KG1 (cell line): ENCODE measurements around the gene HSPA14.
"Not testable (repeated sequence)": the region's sequence is repeated elsewhere in the genome, so short reads cannot be mapped to it uniquely, and the experiment has no call there.

Experiments
- DNase-seq: peaks from one replicate; lab custom pipeline; 2025; lab: John Stamatoyannopoulos, UW

Gene HSPA14

DNA sequence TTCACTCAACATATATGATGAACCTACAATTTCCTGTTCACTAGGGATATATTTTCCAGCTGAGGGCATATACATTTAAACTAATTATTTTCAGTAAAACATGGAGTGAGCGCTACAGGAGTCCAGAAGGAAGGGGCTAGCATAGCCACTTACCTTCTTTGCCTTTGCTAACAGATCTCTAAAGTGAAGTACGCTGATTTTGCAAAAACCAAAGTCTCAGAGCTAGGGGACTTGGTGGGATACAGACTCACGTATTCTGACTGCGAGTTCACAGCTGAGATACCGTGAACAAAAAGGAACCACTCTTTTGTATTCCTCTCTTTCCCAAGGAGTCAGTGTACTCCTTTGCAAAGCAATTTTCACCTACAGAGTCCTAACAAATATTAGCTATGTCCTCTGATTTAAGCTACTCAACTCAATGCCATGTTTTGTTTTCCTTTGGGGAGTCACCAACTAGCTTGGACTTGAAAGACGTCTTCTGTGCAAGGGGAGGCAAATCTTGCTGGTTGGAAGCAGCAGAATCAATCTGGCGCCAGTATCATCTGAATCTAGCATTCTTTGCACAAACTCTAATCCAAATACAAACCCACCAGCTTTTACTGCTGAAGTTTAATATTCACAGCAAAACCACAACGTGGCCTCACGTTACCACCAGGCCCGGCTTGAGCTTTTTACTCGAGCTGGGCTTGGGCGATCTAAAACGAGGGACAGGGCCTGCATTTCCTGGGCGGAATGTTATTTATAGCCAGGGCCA is 926 bp upstream of the HSPA14 start:
- no peak for DNase-seq

DNA sequence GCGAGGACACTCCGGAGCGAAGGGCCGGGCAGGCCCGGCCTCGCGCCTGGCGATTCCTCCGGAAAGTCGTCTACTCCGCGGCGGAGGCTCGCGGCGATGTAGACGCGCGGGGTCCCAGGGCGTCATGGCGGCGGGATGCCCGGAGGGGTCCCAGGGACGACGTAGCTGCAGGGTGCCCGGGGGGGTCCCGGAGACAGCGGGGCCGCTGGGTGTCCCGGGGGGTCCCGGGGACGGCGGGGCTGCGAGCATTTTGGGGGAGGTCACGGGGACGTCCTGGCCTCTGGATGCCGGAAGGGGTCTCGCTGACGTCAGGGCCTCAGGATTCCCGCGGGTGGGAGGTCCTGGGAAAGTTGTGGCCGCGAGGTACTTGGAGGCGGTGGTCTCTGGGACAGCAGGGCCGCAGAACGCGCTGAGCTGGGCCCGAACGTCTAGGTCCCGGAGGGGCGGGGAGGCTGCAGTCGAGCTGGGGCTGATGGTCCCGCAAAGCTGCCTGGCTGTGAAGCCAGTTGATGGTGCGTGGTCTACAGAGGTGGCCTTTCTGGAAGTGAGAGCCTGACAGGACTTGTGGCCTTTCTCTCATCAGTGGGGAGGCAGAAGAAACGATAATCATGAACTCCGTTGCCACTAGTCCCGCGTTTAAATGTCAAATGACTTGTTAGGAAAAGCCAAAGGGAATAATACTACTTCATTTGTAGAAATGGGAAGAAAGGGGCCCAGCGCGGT is 637 bp downstream of the HSPA14 start:
- DNase-seq = no peak

DNA sequence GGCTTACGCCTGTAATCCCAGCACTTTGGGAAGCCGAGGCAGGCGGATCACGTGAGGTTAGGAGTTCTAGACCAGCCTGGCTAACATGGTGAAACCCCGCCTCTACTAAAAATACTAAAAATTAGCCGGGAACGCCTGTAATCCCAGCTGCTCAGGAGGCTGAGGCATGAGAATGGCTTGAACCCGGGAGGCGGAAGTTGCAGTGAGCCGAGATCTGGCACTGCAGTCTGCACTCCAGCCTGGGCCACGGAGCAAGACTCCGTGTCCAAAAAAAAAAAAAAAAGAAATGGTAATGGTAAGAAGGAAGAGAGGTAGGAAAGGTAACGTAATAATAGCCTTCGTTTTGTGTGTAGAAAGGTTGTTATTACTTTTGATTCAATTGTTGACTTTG is 1.2 kb downstream of the HSPA14 start:
- no peak for DNase-seq

DNA sequence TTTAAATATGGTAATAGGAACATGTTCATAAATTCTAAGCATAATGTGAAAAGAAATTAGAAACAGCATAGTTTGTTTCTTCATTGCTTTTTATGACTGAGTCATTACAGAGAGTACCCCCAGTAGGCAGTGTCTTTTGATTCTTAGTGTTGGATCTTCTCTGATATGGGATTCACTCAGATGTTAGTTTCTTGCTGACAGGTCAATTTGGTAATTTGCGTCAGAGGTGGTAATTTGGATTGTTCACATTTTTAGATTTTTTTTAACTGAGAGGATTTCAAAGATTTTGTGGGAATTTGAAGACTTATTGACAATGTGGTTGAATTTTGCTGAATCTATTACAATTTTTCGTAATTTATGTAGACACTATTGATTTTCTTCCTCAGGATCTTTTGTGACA is 2.1 kb downstream of the HSPA14 start:
- DNase-seq = no peak

DNA sequence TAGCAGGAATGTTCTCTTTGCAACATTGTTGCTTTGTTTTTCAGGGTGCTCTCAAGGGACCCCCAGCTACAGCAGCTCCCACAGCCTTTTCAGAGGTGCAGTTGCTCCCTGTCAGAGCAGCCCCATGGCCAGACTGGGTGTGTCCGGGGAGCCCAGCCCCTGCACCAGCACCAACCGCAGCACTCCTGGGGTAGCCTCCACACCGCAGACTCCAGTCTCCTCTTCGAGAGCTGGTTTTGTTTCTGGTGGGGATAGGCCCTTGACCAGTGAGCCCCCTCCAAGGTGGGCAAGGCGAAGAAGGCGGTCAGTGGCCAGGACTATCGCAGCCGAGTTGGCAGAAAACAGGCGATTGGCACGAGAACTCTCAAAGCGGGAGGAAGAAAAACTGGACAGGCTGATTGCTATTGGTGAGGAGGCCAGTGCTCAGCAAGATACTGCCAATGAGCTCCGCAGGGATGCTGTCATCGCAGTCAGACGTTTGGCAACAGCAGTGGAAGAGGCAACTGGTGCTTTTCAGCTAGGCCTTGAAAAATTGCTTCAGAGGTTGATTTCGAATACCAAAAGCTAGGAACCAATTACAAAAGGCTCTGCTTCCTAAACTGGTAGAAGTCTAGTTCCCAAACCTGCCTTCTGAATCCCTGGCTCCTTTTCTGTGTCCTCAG is 5.4 kb downstream of the HSPA14 start:
- no peak for DNase-seq

DNA sequence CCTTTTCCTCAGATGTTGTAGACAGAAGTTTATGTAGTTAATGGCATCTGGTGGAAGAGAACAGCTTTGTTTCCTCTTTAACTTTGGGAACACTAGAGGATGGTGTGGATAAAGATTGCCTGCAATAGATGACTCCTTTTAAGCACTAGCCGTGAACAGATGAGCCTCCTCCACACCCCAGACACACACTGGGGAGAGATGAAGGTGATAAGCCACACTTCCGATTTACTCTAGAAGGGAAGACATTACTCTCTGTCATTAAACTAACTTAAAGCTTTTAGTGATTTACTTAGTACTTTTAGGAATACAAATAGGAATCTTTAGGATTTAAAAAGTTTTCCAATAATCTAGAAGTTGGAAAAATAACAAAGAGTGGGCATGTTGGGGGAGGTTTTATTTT is 6.8 kb downstream of the HSPA14 start:
- DNase-seq = no peak

DNA sequence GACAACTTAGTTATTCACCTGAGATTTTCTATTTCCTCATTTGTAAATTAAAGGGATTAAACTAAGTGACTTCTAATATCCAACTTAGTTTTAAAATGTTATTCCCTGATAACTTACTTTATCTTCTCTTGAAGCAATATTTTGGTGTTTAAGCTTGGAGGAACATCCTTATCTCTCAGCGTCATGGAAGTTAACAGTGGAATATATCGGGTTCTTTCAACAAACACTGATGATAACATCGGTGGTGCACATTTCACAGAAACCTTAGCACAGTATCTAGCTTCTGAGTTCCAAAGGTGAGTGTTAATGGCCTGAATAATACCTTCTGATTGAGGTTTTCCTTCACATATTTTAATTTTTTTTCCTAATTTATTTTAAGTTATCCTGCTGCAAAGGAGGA is 14.1 kb downstream of the HSPA14 start:
- no peak for DNase-seq

DNA sequence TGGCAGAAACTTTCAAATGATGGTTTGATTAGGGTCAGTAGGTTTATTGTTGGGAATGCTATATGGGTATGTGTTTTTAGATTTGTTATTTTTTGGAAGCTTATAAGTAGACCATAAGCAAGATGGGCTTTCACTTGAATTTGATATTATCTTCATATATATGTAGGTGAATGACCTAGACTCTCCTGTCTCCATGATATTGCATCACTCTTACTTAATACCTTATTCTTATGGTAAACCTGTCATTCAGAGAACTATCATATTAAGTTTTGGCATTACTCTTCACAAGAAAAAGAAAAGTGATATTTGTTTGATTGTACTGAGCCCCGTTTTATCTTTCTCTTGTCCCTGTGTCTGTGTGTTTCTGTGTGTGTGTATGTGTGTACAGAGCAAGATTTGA is 17.3 kb downstream of the HSPA14 start:
- no peak for DNase-seq

DNA sequence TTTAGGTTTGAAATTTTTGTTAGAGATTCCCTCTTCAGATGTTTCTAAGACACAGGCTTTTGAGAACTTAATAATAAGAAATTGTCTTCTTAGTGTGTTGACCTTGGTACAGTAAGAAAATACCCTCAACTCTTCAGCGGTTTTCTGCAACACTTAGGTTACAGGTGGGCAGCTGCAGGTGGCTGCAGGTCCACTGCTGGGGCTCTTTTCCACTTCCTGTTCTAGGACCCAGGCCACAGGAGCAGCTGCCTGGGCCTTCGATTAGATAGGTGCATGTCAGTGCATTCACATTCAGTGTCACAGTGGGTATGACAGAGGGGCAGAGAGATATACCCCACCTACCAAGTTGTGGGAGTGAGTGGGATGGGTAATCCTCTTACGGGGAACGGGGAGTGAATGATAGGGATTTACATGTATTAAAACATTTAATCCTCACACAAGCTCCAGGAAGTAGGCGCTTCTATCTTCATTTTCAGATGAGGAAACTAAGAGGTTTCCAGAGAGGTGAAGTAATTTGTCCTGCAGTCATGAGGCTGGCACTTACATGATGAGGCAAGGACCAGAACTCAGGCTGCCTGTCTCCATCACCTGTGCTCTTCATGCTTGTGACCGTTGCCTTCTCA is 20.3 kb downstream of the HSPA14 start:
- no peak for DNase-seq

DNA sequence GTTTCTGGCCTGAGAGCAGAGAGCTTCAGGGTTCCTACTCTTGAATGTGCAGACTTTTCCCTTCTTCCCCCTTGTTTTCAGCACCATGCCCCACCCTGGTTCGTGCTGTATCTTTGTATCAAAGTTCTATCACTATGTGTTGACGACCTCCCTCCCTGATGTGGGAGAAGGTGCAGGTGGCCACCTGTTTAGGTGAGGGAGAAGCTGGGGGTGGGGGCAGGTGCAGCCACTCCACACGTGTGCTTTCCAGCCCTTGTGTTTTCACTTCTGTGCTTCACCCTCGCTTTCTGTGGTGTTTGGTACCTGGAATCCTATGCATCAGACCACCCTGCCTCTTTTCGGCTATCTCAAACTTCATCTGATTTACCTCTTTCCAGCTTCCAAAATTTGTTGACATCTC is 20.9 kb downstream of the HSPA14 start:
- DNase-seq = no peak

DNA sequence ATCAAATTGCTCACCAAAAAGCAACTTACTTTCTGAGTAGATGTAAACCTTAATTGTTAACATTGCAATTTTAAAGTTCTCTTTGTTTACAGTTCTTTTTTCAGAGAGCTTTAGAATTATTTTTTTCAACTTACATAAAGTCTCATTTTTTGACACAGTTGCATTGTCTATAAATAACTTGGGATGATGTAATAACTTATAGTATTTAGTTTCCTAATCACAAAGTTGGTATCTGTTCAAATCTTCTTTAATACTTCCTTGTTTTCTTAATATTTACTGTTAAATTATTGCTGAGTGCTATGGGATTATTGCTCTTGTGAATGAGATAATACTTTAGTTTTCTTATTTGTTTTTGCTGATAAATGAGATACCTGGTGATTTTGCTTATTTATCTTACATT is 21.7 kb downstream of the HSPA14 start:
- no peak for DNase-seq

DNA sequence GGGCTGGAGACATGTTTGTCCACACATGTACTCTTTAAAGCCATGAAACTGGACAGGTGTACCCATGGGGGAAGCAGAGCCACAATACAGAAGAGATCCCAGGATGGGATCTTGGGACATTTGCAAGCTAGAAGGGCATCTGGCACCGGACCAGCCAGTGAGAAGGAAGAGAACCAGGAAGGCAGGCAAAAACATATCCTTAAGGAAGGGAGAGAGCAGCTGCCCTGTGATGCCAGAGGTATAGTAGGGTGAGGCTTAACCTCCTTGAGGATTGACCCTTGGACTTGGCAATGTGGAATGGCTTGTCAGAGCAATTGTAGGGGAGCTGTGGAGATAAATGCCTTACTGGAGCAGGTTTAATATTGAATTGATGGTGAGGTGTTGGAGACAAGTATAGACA is 22.7 kb downstream of the HSPA14 start:
- DNase-seq = no peak

DNA sequence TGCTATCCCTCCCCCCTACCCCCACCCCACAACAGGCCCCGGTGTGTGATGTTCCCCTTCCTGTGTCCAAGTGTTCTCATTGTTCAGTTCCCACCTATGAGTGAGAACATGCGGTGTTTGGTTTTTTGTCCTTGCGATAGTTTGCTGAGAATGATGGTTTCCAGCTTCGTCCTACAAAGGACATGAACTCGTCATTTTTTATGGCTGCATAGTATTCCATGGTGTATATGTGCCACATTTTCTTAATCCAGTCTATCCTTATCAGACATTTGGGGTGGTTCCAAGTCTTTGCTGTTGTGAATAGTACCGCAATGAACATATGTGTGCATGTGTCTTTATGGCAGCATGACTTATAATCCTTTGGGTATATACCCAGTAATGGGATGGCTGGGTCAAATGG is 26.4 kb downstream of the HSPA14 start:
- not testable (repeated sequence) for DNase-seq

DNA sequence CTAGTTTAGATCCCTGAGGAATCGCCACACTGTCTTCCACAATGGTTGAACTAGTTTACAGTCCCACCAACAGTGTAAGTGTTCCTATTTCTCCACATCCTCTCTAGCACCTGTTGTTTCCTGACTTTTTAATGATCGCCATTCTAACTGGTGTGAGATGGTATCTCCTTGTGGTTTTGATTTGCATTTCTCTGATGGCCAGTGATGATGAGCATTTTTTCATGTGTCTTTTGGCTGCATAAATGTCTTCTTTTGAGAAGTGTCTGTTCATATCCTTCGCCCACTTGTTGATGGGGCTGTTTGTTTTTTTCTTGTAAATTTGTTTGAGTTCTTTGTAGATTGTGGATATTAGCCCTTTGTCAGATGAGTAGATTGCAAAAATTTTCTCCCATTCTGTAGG is 26.8 kb downstream of the HSPA14 start:
- DNase-seq = not testable (repeated sequence)

DNA sequence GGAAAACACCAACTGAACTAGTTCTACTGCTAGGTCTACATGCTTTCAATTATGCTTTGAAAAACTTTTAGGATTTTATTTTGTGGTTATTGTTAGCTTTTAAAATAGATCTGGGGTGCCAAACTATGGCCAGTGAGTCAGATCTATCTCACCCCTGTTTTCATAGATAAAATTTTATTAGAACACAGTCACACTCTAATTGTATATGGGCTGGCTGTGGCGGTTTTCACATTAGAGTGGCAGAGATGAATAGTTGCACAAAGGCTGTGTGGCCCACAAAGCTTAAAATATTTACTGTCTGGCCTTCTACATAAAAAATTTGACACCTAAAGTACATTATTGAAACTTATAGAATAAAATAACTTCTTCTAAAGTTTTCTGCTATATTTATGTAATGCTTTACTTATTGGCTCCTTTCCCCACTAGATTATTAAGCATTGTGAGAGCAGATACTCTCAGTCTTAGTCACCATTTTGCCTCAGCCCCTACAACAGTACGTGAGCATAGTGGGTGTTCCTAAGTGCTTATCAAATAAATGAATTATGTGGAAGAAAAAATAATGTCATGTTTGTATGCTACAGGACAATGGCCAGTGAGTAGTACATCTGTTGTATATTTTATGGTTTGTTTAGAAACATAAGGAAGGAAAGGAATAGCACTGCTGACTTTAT is 35.1 kb downstream of the HSPA14 start:
- DNase-seq = no peak

DNA sequence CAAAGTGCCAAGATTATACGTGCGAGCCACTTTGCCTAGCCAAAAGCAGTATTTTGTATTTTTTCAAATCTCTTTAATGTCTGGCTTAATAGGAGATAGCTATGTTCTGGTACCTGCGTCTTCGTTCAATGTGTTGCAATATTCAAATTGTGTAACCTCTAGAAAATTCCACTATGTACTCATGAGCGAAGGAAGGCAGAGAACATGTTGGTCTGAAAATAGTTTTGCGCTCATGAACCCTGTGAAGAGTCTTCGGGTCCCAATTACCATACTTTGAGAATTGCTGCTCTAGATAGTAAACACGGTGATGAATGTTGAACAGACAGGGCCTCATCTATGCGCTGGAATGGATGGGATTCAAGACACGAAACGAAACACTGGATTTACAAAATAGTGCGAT is 37.8 kb downstream of the HSPA14 start:
- DNase-seq = no peak

DNA sequence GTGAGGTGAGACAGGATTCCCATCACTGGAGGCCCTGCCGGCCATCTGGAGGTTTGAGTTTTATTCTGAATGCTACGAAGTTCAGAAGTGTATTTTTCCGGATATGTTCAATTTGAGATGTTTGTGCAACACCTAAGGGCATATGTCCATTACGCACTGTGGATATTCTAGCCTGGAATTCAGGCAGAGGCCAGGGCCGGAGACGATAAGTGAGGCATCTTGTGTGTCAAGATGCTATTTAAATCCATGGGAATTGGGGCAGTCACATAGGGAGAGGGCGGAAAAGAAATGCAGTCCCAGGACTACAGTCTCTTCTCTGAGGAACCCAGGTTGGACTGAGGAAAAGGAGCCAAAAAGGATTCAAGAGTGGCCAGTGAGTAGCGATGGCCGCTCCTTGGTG is 38.7 kb downstream of the HSPA14 start:
- no peak for DNase-seq

DNA sequence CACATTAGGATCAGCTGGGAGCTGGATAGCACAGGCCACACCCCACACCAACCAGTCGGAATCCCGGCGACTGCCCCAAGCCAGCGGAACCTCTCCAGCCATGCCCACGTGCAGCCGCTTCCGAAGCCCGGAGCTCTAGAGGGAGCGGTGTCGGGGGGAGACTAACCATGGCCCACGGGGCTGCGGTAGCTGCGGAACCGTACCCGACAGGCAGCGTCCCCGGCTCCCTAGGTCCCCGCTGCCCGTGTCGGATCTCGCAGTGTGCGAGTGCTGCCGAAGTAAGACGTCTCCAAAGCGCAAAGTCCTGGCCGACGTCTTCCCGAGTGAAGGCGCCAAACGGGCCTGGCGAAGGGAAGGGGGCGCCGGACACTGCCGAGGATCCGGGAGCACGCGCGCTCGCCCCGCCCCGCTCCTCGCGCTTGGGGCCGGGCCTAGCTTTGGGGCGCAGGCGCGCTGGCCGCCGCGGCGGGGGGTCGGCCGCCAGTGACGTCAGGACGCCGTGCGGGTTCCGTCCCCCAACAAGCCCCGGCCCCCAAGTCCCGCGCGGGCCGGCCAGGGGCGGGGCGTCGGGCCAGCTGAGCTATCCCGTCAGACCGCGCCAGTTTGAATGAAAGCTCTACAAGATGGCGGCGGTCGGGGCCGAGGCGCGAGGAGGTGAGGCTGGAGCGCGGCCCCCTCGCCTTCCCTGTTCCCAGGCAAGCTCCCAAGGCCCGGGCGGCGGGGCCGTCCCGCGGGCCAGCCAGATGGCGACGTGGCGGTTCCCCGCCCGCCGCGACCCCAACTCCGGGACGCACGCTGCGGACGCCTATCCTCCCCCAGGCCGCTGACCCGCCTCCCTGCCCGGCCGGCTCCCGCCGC is 40.4 kb downstream of the HSPA14 start, which contains the start of gene SUV39H2:
Gene SUV39H2, plus strand, starts transcription at position 601 of the 858 bp plus-strand sequence. Its CDS starts 23 bp downstream, at position 624.
- DNase-seq = peak; percentile 91

DNA sequence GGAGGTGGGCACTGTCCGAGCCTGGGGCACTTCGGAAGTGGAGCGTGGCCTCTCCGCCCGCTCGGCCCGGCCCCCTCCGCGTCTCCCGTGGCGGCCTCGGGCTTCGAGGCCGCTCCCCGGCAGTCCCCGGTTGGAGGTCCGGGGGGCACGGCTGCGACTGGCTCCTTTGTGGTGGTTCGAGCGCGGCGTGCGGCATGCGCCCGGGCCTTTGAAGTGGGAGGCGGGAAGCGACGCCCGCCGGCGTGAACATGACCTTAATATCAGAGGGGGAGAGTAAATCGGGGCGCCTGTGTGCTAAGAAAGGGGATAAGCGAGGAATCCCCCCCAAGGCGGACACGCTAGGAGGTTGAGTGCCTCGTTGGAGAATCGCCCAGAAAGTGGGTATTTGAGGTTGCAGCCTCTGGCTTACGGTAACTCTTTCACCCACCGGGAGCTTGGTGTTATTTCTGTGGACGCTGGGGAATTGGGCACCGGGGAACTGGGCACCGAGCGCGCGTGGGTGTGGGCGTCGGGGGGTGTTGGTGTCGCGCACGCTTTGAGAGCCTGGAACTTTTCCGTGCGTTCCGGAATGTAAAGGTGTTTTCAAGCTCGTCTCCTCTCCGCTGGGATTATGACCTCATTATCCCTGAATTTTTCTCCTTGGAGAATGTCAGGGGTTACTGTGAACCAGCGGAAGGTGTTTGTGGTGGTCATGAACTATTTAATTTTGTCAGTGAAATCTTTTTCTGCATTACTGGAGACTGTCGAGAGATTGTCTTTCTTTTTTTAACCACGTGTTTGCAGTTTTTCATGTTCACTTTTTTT is 41.2 kb downstream of the HSPA14 start:
- DNase-seq = peak; percentile 47

DNA sequence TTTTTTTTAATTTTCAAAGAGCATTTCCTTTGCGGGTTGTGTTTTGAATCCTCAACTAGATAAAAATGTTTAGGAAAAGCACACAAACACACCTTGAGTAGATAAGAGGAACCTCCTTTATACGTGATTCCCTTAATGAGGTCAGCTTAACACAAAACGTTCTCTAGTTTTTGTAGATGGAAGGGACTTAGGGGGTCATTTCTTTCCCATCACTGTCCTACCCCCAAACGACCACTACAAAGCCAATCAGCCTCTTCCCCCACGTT is 41.8 kb downstream of the HSPA14 start:
- no peak for DNase-seq

DNA sequence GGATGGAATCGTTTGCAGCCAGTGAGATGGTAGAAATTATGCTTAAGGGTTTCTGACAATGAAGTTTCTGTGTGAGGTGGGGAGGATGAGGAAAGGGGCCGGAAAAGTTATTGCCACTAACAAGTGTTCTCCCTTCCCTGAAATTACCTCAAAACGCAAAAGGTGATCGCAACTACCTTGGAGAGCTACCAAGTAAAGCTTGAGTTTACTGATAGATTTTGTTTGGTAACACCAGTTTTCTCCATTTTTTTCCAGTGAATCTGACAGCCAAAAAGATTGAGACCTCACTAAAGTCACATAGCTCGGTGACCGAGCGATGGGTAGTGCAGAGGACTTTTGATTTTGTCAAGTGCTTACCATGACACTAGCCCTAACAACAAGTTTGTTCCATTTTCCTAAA is 42.1 kb downstream of the HSPA14 start:
- DNase-seq = no peak
